Measurements from ENCODE around the gene ADCY1.

The ADCY1 gene

DNA sequence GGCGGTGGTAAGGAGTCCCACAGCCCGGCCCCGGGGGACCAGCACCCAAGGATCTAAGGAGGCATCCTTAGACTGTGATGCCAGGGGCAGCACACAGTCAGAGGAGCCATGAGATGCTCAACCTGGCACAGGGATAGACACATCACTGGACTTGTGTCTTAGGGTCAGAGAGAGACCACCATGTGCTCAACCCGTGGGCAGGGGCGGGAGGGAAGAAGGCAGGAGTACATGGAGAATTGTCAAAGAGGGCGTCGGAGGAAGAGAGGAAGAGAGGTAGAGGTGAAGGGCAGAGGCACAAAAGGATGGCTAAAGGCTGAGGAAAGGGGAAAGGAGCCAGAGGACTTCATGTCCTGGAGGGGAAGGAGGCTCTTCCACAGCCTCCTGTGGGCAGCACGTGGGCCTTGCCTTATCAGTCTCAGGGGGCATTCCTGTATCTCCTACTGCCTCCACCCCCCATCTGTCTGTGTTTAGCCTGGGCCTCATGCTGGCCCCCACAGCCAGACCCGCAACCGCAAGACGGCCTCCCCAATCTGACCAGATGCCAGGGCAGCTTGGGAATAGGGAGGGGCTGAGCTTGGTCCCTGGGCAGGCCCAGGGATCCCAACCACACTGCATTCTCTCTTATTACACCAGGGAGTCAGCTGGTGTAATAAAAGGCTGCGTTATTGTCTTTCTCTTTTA lies 2.2 kb downstream of the ADCY1 start:
- no peak for DNase-seq (ENCODE audit: low read depth in 2 of 2)

DNA sequence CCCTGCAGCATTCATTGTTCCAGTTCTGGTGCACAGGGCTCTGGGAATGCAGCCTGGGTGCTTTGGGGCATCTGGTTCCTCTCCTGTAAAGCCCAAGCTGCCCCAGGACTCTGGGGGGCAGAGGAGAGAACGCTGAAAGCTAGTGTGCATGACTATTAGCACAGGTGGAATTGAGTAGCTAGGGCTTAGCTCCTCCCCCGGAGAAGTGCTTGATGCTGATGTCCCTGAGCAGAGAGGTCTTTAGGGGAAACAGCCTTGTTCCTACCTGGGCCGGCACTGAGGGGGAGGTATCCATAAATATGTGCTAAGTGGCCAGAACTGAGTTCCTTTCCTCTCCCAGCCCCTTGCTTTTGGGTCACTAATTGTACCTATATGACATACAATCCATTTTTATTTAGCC lies 3.9 kb downstream of the ADCY1 start:
- no peak for DNase-seq (ENCODE audit: low read depth in 2 of 2)

DNA sequence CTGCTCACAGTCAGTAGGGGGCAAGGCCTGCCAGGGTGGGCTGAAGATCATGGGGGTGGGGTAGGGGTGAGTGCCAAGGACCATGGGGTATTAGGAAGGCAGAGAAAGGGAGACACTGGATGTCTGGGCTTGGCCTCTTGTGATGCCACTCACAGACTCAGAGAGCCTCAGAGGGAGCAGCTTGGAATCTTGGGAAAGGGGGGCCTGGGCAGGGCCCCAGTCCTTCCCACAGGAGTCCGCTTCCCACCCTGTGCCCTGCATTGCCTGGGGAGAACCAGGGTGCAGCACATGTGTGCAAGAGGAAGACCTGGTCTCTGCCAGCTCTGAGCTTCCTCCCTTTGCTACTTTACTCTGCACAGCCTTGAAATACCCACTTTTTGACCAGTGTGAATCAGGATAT lies 4.3 kb downstream of the ADCY1 start:
- DNase-seq (ENCODE audit: low read depth in 2 of 2) = no peak

DNA sequence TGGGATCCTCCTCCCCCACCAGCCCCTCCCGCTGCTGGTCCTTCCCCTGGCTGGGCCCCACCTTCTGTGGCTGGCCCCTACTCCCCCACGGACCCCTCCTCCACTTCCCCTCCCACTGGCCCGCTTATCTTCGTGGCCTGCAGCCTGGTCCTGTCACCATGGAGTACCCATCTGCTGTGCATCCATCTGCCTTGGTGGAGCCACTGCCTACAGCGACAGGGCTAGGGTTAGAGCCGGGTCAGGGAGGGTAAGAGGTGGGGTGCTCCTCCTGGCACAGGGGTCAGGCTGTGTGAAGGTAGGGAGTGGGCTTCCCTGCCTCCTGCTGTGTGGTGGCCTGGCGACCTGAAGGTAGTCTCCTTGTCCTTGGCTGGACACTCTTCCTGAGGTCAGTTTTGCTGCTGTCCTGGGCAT lies 5.2 kb downstream of the ADCY1 start:
- DNase-seq (ENCODE audit: low read depth in 2 of 2) = no peak

DNA sequence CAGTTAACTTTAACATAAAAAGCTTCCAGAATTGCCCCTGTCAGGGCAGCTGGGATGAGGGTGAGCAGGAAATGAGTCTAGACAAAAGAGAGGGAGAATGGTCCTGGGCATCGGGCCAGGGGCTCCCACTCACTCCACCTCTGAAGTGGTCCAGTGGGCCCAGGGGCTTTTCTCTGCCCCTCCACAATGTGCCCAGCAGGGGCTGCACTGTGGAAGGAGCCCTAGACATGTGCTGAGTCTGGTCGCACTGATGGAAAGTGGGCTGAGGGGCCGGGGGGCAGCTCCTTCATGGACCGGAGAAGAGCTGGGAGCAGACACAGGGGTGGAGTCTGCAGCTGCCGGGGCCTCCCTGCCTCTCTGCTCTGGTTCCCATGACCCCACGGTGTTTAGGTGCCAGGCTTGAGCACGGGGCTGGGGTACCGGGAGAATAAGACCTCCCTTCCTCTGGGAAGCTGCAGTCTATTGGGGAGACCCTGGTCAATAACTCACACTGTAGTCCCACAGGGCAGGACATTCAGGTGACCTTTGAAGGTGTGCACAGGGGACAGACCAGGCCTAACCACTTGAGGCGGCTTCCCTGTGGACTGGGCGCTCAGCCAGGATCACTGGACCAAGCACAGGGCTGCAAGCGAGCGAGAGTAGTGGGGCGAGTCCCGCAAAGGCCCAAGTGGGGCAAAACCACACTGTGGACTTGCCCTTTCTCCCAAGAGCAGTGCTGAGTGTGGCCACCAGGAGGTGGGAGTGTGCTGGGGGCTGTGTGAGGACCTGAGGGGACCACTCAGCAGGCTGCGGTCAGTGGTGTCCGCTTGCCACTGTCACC lies 6.1 kb downstream of the ADCY1 start:
- DNase-seq (ENCODE audit: low read depth in 2 of 2) = no peak

DNA sequence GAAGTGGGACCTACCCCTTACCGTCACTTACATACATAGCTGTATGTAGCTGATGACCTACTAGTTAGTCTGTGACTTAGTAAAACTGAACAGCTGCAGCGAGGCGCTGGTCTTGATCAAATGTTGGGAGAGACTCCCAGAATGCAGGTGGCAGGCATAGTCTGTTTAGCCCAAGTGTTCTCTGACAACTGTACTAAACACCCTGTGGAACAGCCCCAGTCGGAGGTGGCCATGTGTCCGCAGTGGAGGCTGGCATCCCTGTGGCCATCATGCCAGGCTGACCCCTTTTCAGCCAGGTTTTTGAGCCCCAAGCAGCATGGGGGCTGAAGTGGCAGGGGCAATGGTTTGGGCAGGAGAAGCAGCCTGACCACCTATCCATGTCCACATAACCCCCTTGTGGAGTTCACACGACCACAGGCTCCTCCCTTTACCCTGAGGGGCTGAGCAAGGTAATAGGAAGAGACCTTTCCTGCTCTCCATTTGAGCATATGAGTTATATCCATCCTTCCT lies 7.2 kb downstream of the ADCY1 start:
- DNase-seq (ENCODE audit: low read depth in 2 of 2) = no peak

DNA sequence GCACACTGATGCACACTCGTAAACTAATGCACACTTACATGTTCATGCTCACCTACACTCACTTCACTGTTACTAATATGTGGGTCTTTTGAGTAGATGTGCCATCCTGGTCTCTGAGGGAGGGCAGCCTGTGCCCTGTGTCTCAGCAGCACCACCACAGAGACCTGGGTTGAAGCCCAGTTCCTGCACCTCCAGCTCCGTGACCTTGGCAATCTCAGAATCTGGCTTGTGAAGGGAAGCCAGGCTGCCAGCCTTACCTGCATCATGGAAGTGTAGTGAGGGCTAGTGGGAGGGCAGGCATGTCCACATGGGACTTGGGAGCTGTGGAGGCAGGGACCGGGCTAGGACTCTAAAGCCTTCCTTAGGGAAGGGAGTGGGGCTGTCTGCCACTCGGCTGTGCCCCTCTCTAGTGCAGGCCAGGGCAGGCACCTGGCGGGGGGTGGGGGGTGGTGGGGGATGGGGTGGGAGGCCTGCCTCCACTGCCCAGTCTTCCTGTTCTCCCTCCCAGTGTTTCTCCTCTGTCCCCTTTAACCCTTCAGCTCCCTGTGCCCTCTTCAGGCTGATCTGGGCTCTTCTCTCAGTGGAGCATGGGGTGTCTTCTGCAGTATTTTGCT lies 8.1 kb downstream of the ADCY1 start:
- no peak for DNase-seq (ENCODE audit: low read depth in 2 of 2)

DNA sequence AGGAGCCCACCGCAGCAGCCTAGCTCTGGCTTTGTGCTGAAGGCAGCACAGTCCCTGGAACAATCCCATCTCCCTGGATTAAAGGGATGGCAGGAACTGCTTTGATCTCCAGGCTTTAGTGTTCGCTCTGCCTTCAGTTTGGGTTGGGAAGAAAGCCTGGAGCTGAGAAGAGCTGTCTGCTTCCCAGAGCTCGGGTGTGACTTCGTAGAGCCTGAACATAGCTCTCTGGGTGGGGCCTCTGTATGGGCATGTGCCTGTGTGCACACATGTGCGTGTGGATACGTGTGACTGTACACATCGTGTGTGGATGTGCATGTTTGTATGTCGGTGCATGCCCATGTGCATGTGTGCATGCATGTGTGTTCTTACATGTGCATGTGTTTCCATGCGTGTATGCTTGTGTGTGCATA lies 8.7 kb downstream of the ADCY1 start:
- no peak for DNase-seq (ENCODE audit: low read depth in 2 of 2)

DNA sequence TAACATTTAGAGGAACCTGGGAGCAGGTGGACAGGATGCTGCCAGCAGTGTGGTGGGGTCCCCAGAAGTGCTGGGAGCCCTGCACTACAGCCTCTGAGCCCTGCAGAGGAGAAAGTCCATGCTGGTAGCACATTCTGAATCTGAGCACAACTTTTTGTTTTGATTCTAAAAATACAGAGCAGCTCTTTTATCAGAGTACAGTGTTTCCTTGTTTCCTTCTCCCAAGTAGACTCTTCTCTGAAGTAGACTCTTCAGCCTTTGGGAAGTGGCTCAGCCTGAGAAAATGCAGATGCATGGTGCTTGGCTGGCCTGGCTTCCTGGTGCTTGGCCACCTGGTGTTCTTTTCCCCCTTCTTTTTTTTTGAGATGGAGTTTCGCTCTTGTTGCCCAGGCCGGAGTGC lies 9.1 kb downstream of the ADCY1 start:
- DNase-seq (ENCODE audit: low read depth in 2 of 2) = no peak

DNA sequence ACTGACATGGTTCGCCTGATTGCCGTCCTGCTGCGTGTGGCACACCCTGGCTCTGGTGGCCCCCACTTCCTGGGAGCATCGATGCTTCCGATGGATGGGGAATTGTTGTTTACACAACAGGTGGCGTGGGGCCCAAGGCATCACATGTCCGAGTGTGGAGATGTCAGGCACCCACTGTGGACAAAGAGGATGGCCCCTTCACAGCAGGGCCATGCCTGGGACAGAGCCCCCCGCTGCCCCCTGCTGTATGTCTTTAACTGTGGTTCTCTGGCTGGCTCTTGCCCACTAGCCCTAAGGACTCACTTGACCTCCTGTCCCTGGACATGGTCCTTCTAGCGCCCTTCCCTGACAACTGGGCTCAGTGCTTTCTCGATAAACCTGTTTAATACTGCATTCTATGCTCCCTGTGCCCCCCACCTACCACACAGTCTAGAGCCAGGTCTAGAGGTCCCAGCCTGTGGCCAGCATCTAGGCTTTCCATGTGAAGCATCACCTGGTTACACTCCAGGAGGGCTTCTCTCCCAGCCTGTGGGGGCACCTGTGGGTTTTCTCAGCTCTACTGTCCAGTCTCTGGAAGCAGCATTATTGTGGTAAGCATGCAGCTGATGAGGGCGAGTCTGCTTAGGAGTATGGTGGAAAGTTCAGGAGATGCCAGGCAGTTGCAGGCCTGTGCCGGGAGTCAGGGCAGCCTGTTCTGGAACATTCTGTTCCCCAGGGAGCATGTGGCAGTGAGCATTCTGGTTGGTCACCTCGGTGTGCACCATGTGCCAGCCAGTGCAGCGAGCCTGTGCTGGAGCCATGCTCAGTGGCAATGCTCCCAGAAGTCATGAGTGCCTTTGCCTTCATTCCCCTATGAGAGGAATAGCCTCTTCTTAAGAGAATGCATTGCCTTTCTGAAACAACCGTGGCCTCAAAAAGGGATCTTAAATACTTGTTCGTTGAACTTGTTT lies 10.4 kb downstream of the ADCY1 start:
- no peak for DNase-seq (ENCODE audit: low read depth in 2 of 2)

DNA sequence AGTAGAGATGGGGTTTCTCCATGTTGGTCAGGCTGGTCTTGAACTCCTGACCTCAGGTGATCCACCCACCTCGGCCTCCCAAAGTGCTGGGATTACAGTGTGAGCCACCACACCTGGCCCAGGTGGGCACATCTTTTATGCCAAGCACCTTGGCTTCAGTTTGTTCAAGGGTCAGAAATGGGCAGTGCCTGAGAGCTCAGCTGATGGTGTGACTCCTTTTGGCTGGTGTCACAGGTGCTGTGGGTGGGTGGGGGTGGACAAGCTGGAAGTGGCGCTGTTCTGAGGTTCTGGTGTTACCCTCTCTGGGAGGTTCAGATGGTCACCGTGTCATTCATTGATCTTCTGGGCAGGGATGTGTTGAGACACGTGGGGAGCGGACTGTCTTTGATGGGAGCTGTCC lies 11.5 kb downstream of the ADCY1 start:
- no peak for DNase-seq (ENCODE audit: low read depth in 2 of 2)

DNA sequence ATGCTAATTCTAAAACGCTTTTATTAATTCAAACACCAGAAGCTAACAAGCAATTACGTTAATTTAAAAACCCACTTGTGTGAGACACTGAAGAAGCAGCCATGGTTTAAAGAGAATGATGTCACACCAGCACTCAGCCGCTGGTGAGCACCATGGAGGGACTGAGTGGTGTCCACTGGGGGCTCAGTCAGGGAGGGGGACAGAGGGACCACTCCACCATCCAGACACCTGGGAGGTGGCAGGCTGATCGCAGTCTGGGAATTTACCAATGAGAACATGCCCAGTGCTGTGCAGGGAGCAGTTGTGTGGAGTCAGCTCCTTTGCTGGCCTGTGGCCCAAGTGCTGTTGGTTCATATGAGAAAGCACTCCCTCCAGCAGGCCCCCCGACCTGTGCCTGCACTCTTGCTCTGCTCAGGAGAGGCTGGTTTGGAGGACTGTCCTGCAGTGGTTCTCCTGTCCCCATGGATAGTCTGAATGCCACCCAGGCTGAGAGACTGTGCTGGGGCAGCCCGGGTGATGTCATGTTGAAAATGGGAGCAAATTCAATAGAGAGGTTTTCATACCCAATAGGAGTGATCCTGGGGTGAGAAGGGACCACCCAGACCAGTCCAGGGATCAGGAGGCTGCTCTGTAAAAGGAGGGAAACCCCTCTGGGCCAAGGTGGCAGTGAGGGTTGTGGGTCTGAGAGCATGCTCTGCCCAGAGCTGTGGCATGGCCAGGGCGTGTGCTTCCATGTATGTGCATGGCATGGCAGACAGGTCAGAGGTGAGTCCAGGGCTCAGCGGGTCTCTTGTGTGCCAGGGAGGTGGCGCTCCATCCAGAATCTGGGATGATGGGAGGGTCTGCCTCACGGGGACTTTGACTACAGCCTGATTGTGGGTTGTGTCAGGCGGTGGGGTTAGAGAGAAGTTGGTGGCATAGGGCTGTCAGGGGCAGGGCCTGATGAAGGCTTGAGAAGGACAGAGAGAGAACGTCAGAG lies 12.7 kb downstream of the ADCY1 start:
- no peak for DNase-seq (ENCODE audit: low read depth in 2 of 2)

DNA sequence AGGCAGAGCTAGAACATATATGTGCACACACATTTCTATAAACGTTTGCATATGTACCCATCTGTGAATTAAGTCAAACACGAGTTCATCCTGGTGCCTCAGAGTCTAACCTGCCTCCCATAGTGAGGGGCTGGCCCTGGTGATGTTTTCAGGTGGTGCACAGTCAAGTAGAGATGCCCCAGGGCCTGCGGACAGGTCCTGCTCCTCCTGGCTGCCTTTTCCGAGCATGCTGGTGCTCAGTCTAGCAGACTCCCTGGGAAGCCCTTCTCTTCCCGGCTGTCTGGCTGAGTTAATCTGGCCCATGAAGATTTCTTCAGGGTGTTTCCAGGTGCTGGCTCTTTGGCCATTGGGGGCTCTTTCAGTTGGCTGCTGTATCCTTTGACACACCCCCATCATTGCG lies 14.3 kb downstream of the ADCY1 start:
- no peak for DNase-seq (ENCODE audit: low read depth in 2 of 2)

DNA sequence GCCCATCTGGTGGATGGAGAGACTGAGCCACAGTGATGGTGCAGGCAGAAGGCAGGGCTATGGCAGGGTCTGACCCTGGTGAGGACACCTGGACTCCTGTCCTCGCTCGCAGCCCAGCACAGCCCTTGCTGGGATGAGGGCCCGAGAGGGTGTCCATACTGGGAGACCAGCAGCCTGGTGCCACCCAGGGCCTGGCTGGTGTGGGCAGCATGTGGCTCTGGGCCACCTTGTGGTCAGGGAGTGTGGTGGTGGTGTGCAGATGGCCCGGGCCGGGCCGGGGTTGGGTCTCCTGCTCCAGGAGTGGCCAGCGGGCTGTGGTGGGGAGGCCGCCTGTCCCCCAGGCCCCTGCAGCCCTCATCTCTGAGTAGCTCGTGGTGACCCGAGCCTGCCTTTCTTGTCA lies 14.9 kb downstream of the ADCY1 start:
- DNase-seq (ENCODE audit: low read depth in 2 of 2) = no peak

DNA sequence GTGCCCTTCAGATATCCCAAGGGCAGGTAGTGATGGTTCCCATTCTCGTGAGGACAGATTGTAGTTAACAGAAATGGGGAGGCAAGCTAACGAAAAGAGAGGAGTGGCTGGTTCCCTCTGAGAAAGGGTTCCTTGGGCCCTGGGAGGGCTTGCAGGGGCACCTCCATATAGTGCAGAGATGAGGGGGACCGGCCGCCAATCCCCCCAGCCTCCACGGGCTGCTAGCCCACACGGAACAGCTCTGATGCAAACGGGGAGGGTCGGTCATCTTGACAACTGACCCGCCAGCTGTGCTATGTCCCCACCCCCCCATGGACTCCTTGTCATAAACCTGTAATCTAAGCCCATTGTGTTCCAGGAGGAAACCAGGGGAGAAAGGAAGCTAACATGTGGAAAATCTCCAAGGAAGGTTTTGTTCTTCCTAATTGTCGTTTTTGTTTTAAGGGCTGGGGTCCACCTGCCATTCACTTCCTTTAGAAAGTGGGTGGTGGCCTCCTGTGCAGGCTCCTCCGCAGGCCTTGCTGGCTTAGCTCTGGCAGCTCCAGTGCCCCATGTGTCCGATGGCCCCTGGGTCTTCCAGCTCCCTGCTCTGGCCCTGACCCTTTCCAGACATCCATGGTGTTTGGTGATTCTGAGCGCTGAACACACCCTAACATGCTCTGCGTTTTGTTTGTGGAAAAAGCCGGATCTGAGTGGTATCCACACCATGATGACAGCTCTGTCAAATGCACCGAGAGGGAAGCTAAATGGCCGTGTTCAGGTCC lies 15.9 kb downstream of the ADCY1 start:
- DNase-seq (ENCODE audit: low read depth in 2 of 2) = no peak

DNA sequence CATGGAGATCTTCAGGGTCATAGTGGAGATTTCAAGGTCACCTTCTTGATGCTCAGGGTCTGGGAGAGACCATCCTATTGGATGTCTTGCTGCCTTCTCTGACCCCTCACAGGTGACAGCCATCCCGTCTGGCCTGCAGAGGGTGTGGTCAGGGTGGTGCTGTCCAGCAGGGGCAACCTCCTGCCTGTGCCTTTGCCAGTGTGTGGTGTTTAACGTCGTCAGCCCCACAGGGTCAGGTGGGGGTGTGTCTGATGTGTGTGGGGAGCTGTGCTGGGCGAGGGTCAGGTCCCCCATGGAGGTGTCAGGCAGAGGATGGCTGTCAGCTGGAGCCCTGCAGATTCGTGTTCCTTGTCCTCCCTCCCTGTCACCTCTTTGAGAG lies 16.5 kb downstream of the ADCY1 start:
- no peak for DNase-seq (ENCODE audit: low read depth in 2 of 2)

DNA sequence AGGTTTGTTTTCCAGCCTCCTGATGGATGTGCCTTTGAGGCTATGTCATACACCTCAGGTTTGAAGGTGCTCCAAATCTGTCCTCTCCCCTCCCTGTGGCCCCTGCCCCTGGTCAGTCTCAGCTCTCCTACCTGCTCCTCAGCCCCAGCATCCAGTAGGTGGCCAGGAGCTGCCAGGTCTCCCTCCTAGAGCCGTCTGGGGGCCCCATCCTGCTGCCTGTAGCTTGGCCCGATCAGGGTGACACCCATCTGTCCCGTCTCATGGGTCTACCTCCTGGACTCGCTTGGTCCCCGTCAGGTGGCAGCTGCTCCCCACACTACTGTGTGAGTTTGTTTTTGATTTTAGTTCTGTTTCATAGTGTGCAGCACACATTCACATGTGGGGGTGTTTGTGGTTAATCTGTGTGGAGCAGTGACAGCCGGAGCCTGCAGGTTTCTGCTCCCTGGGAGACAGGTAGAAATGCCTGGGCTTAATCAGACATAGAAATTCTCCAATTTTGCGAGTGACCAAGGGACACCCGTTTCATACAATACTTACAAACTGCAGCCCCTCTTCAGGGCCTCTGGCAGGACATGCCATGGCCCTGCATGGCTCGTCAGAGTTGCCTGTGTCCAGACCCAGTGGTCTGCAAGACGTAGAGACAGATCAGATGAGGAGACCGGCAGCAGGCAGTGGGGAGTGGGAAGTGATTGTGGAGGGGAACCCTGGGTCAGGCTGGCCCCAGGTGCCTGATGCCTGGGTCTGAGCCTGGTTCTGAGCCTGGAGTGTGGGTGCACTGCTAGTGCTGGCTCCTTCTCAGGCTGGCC lies 17.1 kb downstream of the ADCY1 start:
- no peak for DNase-seq (ENCODE audit: low read depth in 2 of 2)

DNA sequence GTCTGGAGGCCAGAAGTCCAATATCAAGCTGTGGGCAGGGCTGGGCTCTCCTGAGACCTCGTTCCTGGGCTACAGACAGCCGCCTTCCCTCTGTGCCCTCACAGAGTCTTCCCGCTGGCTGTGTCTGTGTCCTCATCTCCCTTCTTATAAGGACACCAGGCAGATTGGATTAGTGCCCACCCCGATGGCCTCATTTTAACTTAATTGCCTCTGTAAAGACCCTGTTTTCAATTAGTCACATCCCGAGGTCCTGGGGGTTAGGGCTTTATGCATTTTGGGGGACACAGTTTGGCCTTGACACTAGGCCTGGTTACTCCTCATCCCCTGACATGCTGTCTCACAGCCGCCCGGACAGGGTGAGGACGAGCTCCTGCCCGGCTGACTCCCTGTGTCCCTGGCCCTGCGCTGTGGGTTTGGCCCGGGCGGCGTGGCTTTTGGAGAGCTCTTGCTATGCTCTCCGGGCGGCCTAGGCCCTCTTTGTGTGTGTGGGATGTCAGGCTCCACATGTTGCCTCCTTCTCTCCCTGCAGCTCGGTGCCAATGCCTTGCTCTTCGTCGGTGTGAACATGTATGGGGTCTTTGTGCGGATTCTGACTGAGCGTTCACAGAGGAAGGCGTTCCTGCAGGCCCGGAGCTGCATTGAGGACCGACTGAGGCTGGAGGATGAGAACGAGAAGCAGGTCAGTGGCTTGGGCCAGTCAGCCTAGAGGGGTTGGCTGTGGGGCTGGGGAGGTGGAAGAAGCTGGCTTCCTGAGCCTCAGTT lies 18.2 kb downstream of the ADCY1 start:
- no peak for DNase-seq (ENCODE audit: low read depth in 2 of 2)

All from stimulated activated CD4-positive, alpha-beta T cell treated with anti-CD3 and anti-CD28 coated beads, Interleukin-15, amount 100 ng/mL, for 48 hours (primary cell).